Tibial artery (tissue), 4 donors: ENCODE data around the gene RNF41.
"Not testable (repeated sequence)": the region's sequence is repeated elsewhere in the genome, so short reads cannot be mapped to it uniquely, and the experiment has no call there.

Experiments
- DNase-seq, 2 donors: peaks; one replicate each; pipeline ENCODE4 v3.0.0-alpha.2; 2019
- H3K27ac ChIP-seq, 2 donors: fragments of 200-600 bp; sonication (generic) in 1 of 2; 1 replicate in 1 of 2; 2 replicates in 1 of 2; pipeline ENCODE4 v1.5.1; 2018 to 2019; ENCODE audit warnings: mild to moderate bottlenecking in 1 of 2
- H3K27me3 ChIP-seq, 2 donors: fragments of 200-600 bp; sonication (generic) in 1 of 2; one replicate each; pipeline versions ENCODE4 v1.5.1 to v1.6.0; 2016 to 2019
- H3K36me3 ChIP-seq, 3 donors: fragments of 200-600 bp; sonication (generic) in 2 of 3; one replicate each; pipeline ENCODE4 v1.5.1; 2016 to 2019; ENCODE audit warnings: mild to moderate bottlenecking in 2 of 3
- H3K4me1 ChIP-seq, 4 donors: fragments of 200-600 bp; sonication (generic) in 2 of 4; 1 replicate in 3 of 4; 2 replicates in 1 of 4; pipeline ENCODE4 v1.5.1; 2016 to 2019
- H3K4me3 ChIP-seq, 2 donors: fragments of 200-600 bp; sonication (generic) in 1 of 2; 1 replicate in 1 of 2; 2 replicates in 1 of 2; pipeline ENCODE4 v1.5.1; 2018 to 2019; ENCODE audit warnings: mild to moderate bottlenecking in 2 of 2
- H3K9me3 ChIP-seq, 3 donors: fragments of 200-600 bp; sonication (generic) in 1 of 3; one replicate each; pipeline ENCODE4 v1.5.1; 2016 to 2019
- CTCF ChIP-seq, 2 experiments: fragments of 200-600 bp in 1 of 2; fragments of 450-650 bp in 1 of 2; IDR thresholded peaks; one replicate each; pipeline ENCODE4 v1.5.1; 2017 to 2019; ENCODE audit warnings: antibody characterized with exemption in 2 of 2, mild to moderate bottlenecking in 1 of 2, moderate library complexity in 1 of 2
- intact Hi-C: fragments of 100-400 bp; cut with DNase I; formaldehyde crosslinking; loops from one replicate; pipeline ENCODE4 v1.15.0; 2023; ENCODE audit warnings: low total_unique reads

Gene RNF41

GRCh38 chr12:56158029-56158925, 63.4 kb downstream of the RNF41 start, which contains the start of gene MYL6:
MYL6 (plus strand) TSS chr12:56158359; CDS start chr12:56158402, 43 bp downstream.
- intact Hi-C loops = no loop called here
- DNase-seq = peak; percentile 98 to 99
- Histone ChIP-seq H3K27ac (peak within 1 kb of the TSS; percentile 95 to 99), H3K4me3 (peak within 1 kb of the TSS; percentile 77 to 93), H3K36me3 (peaks cover 38 to 50% (median 40%) of the 10 kb centered on the region in 3 donors), H3K27me3 (no peaks in the 10 kb centered on the region), H3K4me1 (peaks cover 0 to 40% (median 30%) of the 10 kb centered on the region in 4 donors), H3K9me3 (no peaks in the 10 kb centered on the region)
- TF ChIP-seq CTCF (IDR thresholded peaks at IDR 0.05) = peak in 1 of 2 experiments; percentile 6

GRCh38 chr12:56157201-56158028, 64.3 kb downstream of the RNF41 start:
- H3K4me3 ChIP-seq = peak overlapping the region; percentile 77 to 93
- peaks cover 32 to 41% (median 32%) of the 10 kb centered on the region in 3 donors for H3K36me3 ChIP-seq
- H3K27me3 ChIP-seq = no peaks in the 10 kb centered on the region
- H3K9me3 ChIP-seq = no peaks in the 10 kb centered on the region
- H3K27ac ChIP-seq = peak overlapping the region; percentile 95 to 99
- intact Hi-C loops = no loop called here
- peak; percentile 78 to 90 for DNase-seq
- peak; percentile 60 to 83 for TF ChIP-seq CTCF (IDR thresholded peaks at IDR 0.05)
- peaks cover 0 to 43% (median 33%) of the 10 kb centered on the region in 4 donors for H3K4me1 ChIP-seq

- peaks cover 24 to 34% (median 24%) of the 10 kb centered on the region in 3 donors for H3K36me3 ChIP-seq
- peaks cover 0 to 39% (median 29%) of the 10 kb centered on the region in 4 donors for H3K4me1 ChIP-seq
- H3K4me3 ChIP-seq = peak overlapping the region; percentile 77 to 93
- H3K27ac ChIP-seq = peak overlapping the region; percentile 95 to 99
- H3K27me3 ChIP-seq, DNase-seq, intact Hi-C loops, H3K9me3 ChIP-seq: not testable (repeated sequence)
These were observed 65.1 kb downstream of the RNF41 start for GRCh38 chr12:56156464-56157200.

- intact Hi-C loops = no loop called here
- peaks cover 0 to 30% (median 22%) of the 10 kb centered on the region in 4 donors for H3K4me1 ChIP-seq
These were observed 66.4 kb downstream of the RNF41 start for GRCh38 chr12:56155256-56155845.

GRCh38 chr12:56154818-56155217, 66.9 kb downstream of the RNF41 start:
- H3K27ac ChIP-seq = no peak overlapping the region
- H3K4me3 ChIP-seq = no peak overlapping the region
- intact Hi-C loops = no loop called here
- no peak for DNase-seq
- peaks cover 0 to 25% (median 18%) of the 10 kb centered on the region in 4 donors for H3K4me1 ChIP-seq
- H3K36me3 ChIP-seq = peaks cover 6 to 15% (median 6%) of the 10 kb centered on the region in 3 donors
- no peaks in the 10 kb centered on the region for H3K9me3 ChIP-seq
- H3K27me3 ChIP-seq = no peaks in the 10 kb centered on the region
- no peak for TF ChIP-seq CTCF (IDR thresholded peaks at IDR 0.05)

More at GRCh38 chr12:56155256-56155845, 66.4 kb downstream of the RNF41 start:
- Histone ChIP-seq H3K27ac (no peak overlapping the region), H3K4me3 (no peak overlapping the region), H3K36me3 (peaks cover 11 to 21% (median 12%) of the 10 kb centered on the region in 3 donors), H3K27me3 (no peaks in the 10 kb centered on the region), H3K9me3 (no peaks in the 10 kb centered on the region)
- no peak for TF ChIP-seq CTCF (IDR thresholded peaks at IDR 0.05)
- DNase-seq = no peak
